SU-DHL-6 (cell line): ENCODE measurements around the gene EFHB.
"Not testable (repeated sequence)": the region's sequence is repeated elsewhere in the genome, so short reads cannot be mapped to it uniquely, and the experiment has no call there.

Experiments used
- H2AFZ ChIP-seq: fragments of 200-600 bp; sonication (generic); 2 replicates; pipeline ENCODE4 v1.6.1; 2014; ENCODE audit warnings: low read depth, mild to moderate bottlenecking, moderate library complexity, mixed read lengths, antibody characterized with exemption, low read length; ENCODE audit not compliant: severe bottlenecking
- H3F3A ChIP-seq: fragments of 200-600 bp; shearing (Covaris generic); 2 replicates; pipeline ENCODE4 v1.6.0; 2016; ENCODE audit warnings: antibody characterized with exemption, mild to moderate bottlenecking; ENCODE audit not compliant: insufficient read depth
- H3K27ac ChIP-seq: fragments of 200-600 bp; sonication (generic); 2 replicates; pipeline ENCODE4 v1.5.1; 2016; ENCODE audit warnings: low read depth, mild to moderate bottlenecking, low read length, moderate library complexity, mixed read lengths
- H3K27me3 ChIP-seq: fragments of 200-600 bp; sonication (generic), shearing (Covaris generic); 2 replicates; pipeline ENCODE4 v1.6.0; 2014; ENCODE audit warnings: mild to moderate bottlenecking, low read length
- H3K36me3 ChIP-seq: fragments of 200-600 bp; sonication (generic); 2 replicates; pipeline ENCODE4 v1.6.1; 2014; ENCODE audit warnings: mild to moderate bottlenecking, low read length, mixed read lengths
- H3K4me2 ChIP-seq: fragments of 300-600, 200-600 bp; shearing (Covaris generic), sonication (generic); 2 replicates; pipeline ENCODE4 v1.6.0; 2014; ENCODE audit warnings: low read length, low read depth, mild to moderate bottlenecking; ENCODE audit not compliant: poor library complexity, severe bottlenecking
- H3K4me3 ChIP-seq: fragments of 200-600 bp; sonication (generic); 2 replicates; pipeline ENCODE4 v1.5.1; 2014; ENCODE audit warnings: antibody characterized with exemption, low read length, mild to moderate bottlenecking, mixed read lengths; ENCODE audit not compliant: insufficient read depth, poor library complexity, severe bottlenecking
- H3K79me2 ChIP-seq: fragments of 200-600 bp; sonication (generic); 2 replicates; pipeline ENCODE4 v1.6.1; 2014; ENCODE audit warnings: mild to moderate bottlenecking, low read length, moderate library complexity; ENCODE audit not compliant: insufficient read depth
- H3K9ac ChIP-seq: fragments of 200-600 bp; sonication (generic); 2 replicates; pipeline ENCODE4 v1.7.0; 2014; ENCODE audit warnings: mild to moderate bottlenecking, low read length
- H3K9me2 ChIP-seq: fragments of 200-600 bp; sonication (generic); replicated peaks from 2 replicates; pipeline ENCODE4 v1.6.1; 2014; ENCODE audit warnings: low read length; ENCODE audit not compliant: insufficient read depth
- H3K9me3 ChIP-seq: fragments of 200-600 bp; sonication (generic); 2 replicates; pipeline ENCODE4 v1.6.1; 2014; ENCODE audit warnings: low read length, mixed read lengths; ENCODE audit not compliant: insufficient read depth
- H4K20me1 ChIP-seq: fragments of 200-600 bp; sonication (generic); 2 replicates; pipeline ENCODE4 v1.6.1; 2014; ENCODE audit warnings: low read depth, mild to moderate bottlenecking, antibody characterized with exemption, low read length, moderate library complexity, mixed read lengths
- EZH2phosphoT487 ChIP-seq: fragments of 200-600 bp; sonication (generic), shearing (Covaris generic); conservative IDR thresholded peaks from 2 replicates; pipeline ENCODE4 v1.6.1; 2018; ENCODE audit warnings: mild to moderate bottlenecking, antibody characterized with exemption, low read length, moderate library complexity, mixed read lengths
- TF ChIP-seq, protein P1 (sequence below): fragments of 200-600 bp; sonication (generic); IDR thresholded peaks from one replicate; pipeline ENCODE4 v1.5.1; 2017; ENCODE audit warnings: antibody characterized with exemption, mild to moderate bottlenecking, low read length, moderate library complexity; ENCODE audit not compliant: insufficient read depth, poor library complexity, severe bottlenecking

The EFHB gene

DNA sequence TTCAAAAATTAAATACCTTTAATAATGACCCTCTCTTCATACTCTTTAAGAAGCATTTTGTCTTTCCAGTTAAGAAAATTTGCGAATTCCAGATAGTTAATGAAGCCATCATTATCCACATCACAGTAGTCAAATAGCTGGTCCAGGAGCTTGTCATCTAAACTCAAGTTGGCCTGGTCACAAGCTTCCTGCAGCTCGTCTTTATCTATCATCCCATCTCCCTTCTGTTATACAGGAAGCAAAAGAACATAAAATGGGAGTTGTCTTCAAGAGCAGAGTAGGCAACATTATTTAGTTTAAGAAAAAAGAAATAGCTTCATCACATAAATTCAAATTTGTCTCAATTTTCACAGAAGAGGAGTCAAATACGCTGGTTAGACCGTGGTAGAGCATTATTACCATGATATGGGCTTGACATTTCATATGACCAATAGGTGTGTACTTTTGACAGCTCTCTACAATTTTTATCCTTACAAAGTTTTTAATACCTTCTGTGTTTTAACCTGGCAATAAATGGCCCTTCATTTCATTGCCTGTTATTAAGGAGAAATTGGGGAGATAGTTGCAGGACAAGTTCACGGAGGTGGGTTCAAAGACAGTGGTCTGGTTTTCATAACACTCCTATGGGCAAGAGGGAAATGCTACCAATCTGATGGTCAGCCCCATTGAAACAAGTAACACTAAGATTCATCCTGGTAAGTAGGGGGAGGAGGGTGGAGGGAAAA lies 45.4 kb downstream of the EFHB start:
- H3K79me2 ChIP-seq = no peaks in the 10 kb centered on the region
- no peaks in the 10 kb centered on the region for H3F3A ChIP-seq
- no peak overlapping the region for H3K4me3 ChIP-seq
- no peaks in the 10 kb centered on the region for H3K36me3 ChIP-seq
- H3K9ac ChIP-seq = no peak overlapping the region
- H2AFZ ChIP-seq = no peak overlapping the region
- TF ChIP-seq EZH2phosphoT487 = no peak
- TF ChIP-seq, protein P1, sequence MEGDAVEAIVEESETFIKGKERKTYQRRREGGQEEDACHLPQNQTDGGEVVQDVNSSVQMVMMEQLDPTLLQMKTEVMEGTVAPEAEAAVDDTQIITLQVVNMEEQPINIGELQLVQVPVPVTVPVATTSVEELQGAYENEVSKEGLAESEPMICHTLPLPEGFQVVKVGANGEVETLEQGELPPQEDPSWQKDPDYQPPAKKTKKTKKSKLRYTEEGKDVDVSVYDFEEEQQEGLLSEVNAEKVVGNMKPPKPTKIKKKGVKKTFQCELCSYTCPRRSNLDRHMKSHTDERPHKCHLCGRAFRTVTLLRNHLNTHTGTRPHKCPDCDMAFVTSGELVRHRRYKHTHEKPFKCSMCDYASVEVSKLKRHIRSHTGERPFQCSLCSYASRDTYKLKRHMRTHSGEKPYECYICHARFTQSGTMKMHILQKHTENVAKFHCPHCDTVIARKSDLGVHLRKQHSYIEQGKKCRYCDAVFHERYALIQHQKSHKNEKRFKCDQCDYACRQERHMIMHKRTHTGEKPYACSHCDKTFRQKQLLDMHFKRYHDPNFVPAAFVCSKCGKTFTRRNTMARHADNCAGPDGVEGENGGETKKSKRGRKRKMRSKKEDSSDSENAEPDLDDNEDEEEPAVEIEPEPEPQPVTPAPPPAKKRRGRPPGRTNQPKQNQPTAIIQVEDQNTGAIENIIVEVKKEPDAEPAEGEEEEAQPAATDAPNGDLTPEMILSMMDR = no peak
- H3K27ac ChIP-seq = no peak overlapping the region
- no peaks in the 10 kb centered on the region for H4K20me1 ChIP-seq
- H3K4me2 ChIP-seq = no peak overlapping the region
- H3K27me3 ChIP-seq = no peaks in the 10 kb centered on the region
- no peaks in the 10 kb centered on the region for H3K9me3 ChIP-seq
- no peaks in the 10 kb centered on the region for H3K9me2 ChIP-seq

DNA sequence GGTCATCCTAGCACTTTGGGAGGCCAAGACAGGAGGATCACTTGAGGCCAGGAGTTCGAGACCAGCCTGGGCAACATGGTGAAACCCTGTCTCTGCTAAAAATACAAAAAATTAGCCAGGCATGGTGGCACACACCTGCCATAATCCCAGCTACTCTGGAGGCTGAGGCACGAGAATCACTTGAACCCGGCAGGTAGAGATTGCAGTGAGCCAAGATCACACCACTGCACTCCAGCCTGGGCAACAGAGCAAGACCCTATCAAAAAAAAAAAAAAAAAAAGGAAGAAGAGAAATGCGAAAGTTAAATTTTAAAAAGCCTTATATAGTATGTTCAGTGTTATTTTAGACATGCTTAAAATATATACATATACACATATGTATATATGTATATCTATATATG lies 46.9 kb downstream of the EFHB start:
- H3K36me3 ChIP-seq, H3K4me2 ChIP-seq, H3K27me3 ChIP-seq: not testable (repeated sequence)

DNA sequence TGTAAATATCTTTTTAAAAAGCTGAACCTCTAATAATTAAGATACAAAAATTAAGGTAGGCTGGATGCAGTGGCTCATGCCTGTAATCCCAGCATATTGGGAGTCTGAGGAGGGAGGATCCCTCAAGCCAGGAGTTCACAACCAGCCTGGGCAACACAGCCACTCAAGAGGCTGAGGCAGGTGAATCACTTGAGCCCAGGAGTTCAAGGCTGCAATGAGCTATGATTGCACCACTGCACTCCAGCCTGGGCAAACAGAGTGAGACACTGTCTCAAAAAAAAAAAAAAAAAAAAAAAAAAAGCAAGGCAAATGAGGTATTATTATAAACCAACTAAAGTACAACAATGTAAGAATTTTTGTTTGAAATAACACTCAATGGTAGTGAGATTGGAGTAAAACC lies 47.6 kb downstream of the EFHB start:
- H3K9me2 ChIP-seq = no peaks in the 10 kb centered on the region

More for the DNA sequence above, 46.9 kb downstream of the EFHB start:
- not testable (repeated sequence) for H2AFZ ChIP-seq, H4K20me1 ChIP-seq, H3K79me2 ChIP-seq, H3K9ac ChIP-seq, H3K9me3 ChIP-seq, H3K9me2 ChIP-seq, H3F3A ChIP-seq, H3K27ac ChIP-seq, H3K4me3 ChIP-seq

DNA sequence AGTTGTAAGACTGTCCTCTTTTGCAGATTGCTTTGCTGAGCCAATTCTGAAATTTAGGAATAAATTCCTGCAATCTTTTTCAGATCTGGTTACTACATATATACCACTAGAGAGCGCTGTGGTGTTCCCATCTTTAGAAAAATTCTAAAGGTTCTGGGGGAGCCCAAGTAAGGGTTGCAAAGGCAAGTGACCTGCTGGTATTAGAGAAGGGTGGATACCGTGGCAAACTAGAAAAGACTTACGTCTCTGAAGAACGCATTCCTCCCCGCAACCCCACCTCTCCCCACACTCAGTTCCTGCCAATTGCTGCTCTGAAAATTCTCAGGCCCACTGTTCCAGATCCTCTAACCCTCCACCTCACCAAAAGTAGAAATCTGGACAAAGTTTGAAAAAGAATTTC lies 48.5 kb downstream of the EFHB start:
- Histone ChIP-seq H3K9me2 (no peaks in the 10 kb centered on the region), H3K9me3 (no peaks in the 10 kb centered on the region)
- no peak for TF ChIP-seq EZH2phosphoT487
- TF ChIP-seq, protein P1 = peak; percentile 29

More for the DNA sequence above, 47.6 kb downstream of the EFHB start:
- Histone ChIP-seq H3K27me3 (no peaks in the 10 kb centered on the region), H3K4me3 (no peak overlapping the region), H4K20me1 (no peaks in the 10 kb centered on the region), H2AFZ (no peak overlapping the region), H3K79me2 (no peaks in the 10 kb centered on the region), H3K27ac (no peak overlapping the region), H3K9ac (no peak overlapping the region), H3F3A (no peaks in the 10 kb centered on the region), H3K9me3 (no peaks in the 10 kb centered on the region), H3K4me2 (no peak overlapping the region), H3K36me3 (no peaks in the 10 kb centered on the region)
- TF ChIP-seq, protein P1 = no peak
- TF ChIP-seq EZH2phosphoT487 = no peak

More for the DNA sequence above, 48.5 kb downstream of the EFHB start:
- Histone ChIP-seq H3F3A (no peaks in the 10 kb centered on the region), H2AFZ (no peak overlapping the region), H3K4me2 (no peak overlapping the region), H3K27ac (no peak overlapping the region), H4K20me1 (no peaks in the 10 kb centered on the region), H3K9ac (no peak overlapping the region), H3K4me3 (no peak overlapping the region), H3K79me2 (no peaks in the 10 kb centered on the region), H3K27me3 (no peaks in the 10 kb centered on the region), H3K36me3 (no peaks in the 10 kb centered on the region)
